Measurements from ENCODE around the gene SUPT5H.

SUPT5H gene

DNA sequence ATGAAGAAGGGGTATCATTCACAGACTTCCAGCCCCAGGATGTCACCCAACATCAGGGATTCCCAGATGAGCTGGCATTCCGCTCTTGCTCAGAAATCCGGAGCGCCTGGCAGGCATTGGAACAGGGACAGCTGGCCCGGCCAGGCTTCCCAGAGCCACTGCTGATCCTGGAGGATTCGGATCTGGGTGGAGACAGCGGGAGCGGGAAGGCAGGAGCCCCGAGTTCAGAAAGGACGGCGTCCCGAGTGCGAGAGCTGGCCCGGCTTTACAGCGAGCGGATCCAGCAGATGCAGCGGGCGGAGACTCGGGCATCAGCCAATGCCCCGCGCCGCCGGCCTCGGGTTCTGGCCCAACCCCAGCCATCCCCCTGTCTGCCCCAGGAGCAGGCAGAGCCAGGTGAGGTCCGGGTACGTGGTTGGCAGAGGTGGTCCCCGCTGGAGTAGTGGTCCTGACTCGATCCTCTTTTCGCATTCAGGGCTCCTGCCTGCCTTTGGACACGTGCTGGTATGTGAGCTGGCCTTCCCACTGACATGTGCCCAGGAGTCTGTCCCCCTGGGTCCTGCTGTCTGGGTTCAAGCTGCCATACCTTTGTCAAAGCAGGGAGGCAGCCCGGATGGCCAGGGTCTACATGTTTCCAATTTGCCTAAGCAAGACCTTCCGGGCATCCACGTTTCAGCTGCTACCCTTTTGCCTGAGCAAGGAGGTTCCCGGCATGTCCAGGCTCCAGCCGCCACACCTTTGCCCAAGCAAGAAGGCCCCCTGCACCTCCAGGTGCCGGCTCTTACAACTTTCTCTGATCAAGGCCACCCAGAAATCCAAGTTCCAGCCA, 21.9 kb upstream of the SUPT5H start:
- 0 out of 2 replicates have a peak, but pooled peaks cover 11% of the 10 kb centered on the region for H3F3A ChIP-seq (ENCODE audit: insufficient read depth)
- H3K9me3 ChIP-seq (ENCODE audit: insufficient read depth, low read length), result no peaks in the 10 kb centered on the region
- no peak overlapping the region for H3K4me3 ChIP-seq (ENCODE audit: insufficient read depth, low read length, poor library complexity, severe bottlenecking)
- H3K27me3 ChIP-seq (ENCODE audit: low read length), result no peaks in the 10 kb centered on the region
- no peaks in the 10 kb centered on the region for H3K79me2 ChIP-seq (ENCODE audit: insufficient read depth, low read length)
- no peak for TF ChIP-seq EZH2phosphoT487 (conservative IDR thresholded peaks at IDR 0.05; ENCODE audit: low read length)
- TF ChIP-seq, protein P1, sequence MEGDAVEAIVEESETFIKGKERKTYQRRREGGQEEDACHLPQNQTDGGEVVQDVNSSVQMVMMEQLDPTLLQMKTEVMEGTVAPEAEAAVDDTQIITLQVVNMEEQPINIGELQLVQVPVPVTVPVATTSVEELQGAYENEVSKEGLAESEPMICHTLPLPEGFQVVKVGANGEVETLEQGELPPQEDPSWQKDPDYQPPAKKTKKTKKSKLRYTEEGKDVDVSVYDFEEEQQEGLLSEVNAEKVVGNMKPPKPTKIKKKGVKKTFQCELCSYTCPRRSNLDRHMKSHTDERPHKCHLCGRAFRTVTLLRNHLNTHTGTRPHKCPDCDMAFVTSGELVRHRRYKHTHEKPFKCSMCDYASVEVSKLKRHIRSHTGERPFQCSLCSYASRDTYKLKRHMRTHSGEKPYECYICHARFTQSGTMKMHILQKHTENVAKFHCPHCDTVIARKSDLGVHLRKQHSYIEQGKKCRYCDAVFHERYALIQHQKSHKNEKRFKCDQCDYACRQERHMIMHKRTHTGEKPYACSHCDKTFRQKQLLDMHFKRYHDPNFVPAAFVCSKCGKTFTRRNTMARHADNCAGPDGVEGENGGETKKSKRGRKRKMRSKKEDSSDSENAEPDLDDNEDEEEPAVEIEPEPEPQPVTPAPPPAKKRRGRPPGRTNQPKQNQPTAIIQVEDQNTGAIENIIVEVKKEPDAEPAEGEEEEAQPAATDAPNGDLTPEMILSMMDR (IDR thresholded peaks at IDR 0.05; ENCODE audit: insufficient read depth, low read length, poor library complexity, severe bottlenecking), result no peak
- no peaks in the 10 kb centered on the region for H3K36me3 ChIP-seq (ENCODE audit: low read length)
- H3K4me2 ChIP-seq (ENCODE audit: low read depth, low read length, poor library complexity, severe bottlenecking), result no peak overlapping the region
- no peaks in the 10 kb centered on the region for H3K9me2 ChIP-seq (replicated peaks; ENCODE audit: insufficient read depth, low read length)
- no peaks in the 10 kb centered on the region for H4K20me1 ChIP-seq (ENCODE audit: low read depth, low read length)
- no peak overlapping the region for H3K27ac ChIP-seq (ENCODE audit: low read depth, low read length)
- H2AFZ ChIP-seq (ENCODE audit: low read depth, low read length, severe bottlenecking), result no peak overlapping the region
- H3K9ac ChIP-seq (ENCODE audit: low read length), result no peak overlapping the region

DNA sequence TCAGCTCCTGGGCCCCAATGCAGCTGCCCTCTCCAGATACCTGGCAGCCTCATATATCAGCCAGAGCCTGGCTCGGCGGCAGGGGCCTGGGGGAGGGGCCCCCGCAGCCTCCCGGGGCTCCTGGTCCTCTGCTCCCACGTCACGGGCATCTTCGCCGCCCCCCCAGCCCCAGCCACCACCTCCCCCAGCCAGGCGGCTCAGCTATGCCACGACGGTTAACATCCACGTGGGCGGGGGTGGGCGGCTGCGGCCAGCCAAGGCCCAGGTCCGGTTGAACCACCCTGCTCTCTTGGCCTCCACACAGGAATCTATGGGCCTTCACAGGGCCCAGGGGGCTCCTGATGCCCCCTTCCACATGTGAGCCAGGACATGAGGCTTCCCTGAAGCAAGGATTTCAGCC, 20.4 kb upstream of the SUPT5H start:
- Histone ChIP-seq H2AFZ (ENCODE audit: low read depth, low read length, severe bottlenecking) (no peak overlapping the region), H3K9ac (ENCODE audit: low read length) (no peak overlapping the region), H4K20me1 (ENCODE audit: low read depth, low read length) (no peaks in the 10 kb centered on the region), H3K4me3 (ENCODE audit: insufficient read depth, low read length, poor library complexity, severe bottlenecking) (no peak overlapping the region), H3K9me3 (ENCODE audit: insufficient read depth, low read length) (no peaks in the 10 kb centered on the region), H3K9me2 (replicated peaks; ENCODE audit: insufficient read depth, low read length) (no peaks in the 10 kb centered on the region), H3K27me3 (ENCODE audit: low read length) (no peaks in the 10 kb centered on the region), H3K4me2 (ENCODE audit: low read depth, low read length, poor library complexity, severe bottlenecking) (no peak overlapping the region), H3K79me2 (ENCODE audit: insufficient read depth, low read length) (no peaks in the 10 kb centered on the region), H3F3A (ENCODE audit: insufficient read depth) (0 out of 2 replicates have a peak, but pooled peaks cover 14% of the 10 kb centered on the region), H3K36me3 (ENCODE audit: low read length) (no peaks in the 10 kb centered on the region), H3K27ac (ENCODE audit: low read depth, low read length) (no peak overlapping the region)
- TF ChIP-seq, protein P1 (IDR thresholded peaks at IDR 0.05; ENCODE audit: insufficient read depth, low read length, poor library complexity, severe bottlenecking), result no peak
- TF ChIP-seq EZH2phosphoT487 (conservative IDR thresholded peaks at IDR 0.05; ENCODE audit: low read length), result no peak

DNA sequence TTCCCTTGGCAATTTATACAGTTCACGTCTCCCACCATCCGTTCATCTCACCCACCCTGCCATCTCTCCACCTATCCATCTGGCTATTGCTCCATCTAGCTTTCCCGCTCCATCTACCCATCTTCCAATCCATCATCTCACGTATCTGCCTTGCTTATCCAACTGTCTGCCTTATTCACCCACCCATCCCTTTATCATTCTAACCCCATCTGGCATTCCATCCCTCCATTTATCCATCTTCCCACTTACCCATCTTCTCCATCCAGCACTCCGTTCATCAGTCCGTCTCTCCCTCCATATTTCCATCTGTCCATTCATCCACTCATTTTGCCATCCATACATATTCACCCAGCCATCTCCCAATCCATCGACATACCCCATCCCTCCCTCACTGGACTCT, 19.6 kb upstream of the SUPT5H start:
- H3K36me3 ChIP-seq (ENCODE audit: low read length), result no peaks in the 10 kb centered on the region
- peaks cover 19% of the 10 kb centered on the region for H3F3A ChIP-seq (ENCODE audit: insufficient read depth)
- H3K4me3 ChIP-seq (ENCODE audit: insufficient read depth, low read length, poor library complexity, severe bottlenecking), result no peak overlapping the region
- H3K9ac ChIP-seq (ENCODE audit: low read length), result no peak overlapping the region
- no peak overlapping the region for H3K27ac ChIP-seq (ENCODE audit: low read depth, low read length)
- TF ChIP-seq EZH2phosphoT487 (conservative IDR thresholded peaks at IDR 0.05; ENCODE audit: low read length), result no peak
- TF ChIP-seq, protein P1 (IDR thresholded peaks at IDR 0.05; ENCODE audit: insufficient read depth, low read length, poor library complexity, severe bottlenecking), result no peak
- no peaks in the 10 kb centered on the region for H3K27me3 ChIP-seq (ENCODE audit: low read length)
- H3K9me3 ChIP-seq (ENCODE audit: insufficient read depth, low read length), result no peaks in the 10 kb centered on the region
- no peaks in the 10 kb centered on the region for H4K20me1 ChIP-seq (ENCODE audit: low read depth, low read length)
- no peaks in the 10 kb centered on the region for H3K9me2 ChIP-seq (replicated peaks; ENCODE audit: insufficient read depth, low read length)
- no peaks in the 10 kb centered on the region for H3K79me2 ChIP-seq (ENCODE audit: insufficient read depth, low read length)
- H3K4me2 ChIP-seq (ENCODE audit: low read depth, low read length, poor library complexity, severe bottlenecking), result no peak overlapping the region
- H2AFZ ChIP-seq (ENCODE audit: low read depth, low read length, severe bottlenecking), result no peak overlapping the region
